Transverse colon (tissue), 4 donors: ENCODE measurements around the gene CD164.

ENCODE experiments used
- POLR2A ChIP-seq: fragments of 450-650 bp; IDR thresholded peaks from one replicate; pipeline ENCODE4 v1.6.1; 2016; ENCODE audit warnings: antibody characterized with exemption, mild to moderate bottlenecking, moderate library complexity
- POLR2AphosphoS5 ChIP-seq, 3 donors: sonication (generic); formaldehyde crosslinking; IDR thresholded peaks; one replicate each; pipeline ENCODE4 v1.6.1; 2016; ENCODE audit warnings: antibody characterized with exemption in 3 of 3
- TF ChIP-seq, protein P1 (sequence below), 5 experiments: fragments of 200-600 bp in 3 of 5; fragments of 450-650 bp in 2 of 5; sonication (generic) in 3 of 5; IDR thresholded peaks; 1 replicate in 2 of 5; 2 replicates in 3 of 5; pipeline ENCODE4 v1.5.1; 2016 to 2017; ENCODE audit warnings: antibody characterized with exemption in 5 of 5, inconsistent platforms in 3 of 5, mild to moderate bottlenecking in 2 of 5, moderate library complexity in 1 of 5

GRCh38 chr6:109429496-109429895 is 47.2 kb upstream of the CD164 start:
- TF ChIP-seq, protein P1, sequence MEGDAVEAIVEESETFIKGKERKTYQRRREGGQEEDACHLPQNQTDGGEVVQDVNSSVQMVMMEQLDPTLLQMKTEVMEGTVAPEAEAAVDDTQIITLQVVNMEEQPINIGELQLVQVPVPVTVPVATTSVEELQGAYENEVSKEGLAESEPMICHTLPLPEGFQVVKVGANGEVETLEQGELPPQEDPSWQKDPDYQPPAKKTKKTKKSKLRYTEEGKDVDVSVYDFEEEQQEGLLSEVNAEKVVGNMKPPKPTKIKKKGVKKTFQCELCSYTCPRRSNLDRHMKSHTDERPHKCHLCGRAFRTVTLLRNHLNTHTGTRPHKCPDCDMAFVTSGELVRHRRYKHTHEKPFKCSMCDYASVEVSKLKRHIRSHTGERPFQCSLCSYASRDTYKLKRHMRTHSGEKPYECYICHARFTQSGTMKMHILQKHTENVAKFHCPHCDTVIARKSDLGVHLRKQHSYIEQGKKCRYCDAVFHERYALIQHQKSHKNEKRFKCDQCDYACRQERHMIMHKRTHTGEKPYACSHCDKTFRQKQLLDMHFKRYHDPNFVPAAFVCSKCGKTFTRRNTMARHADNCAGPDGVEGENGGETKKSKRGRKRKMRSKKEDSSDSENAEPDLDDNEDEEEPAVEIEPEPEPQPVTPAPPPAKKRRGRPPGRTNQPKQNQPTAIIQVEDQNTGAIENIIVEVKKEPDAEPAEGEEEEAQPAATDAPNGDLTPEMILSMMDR (IDR thresholded peaks at IDR 0.05) = no peak
- TF ChIP-seq POLR2AphosphoS5 (IDR thresholded peaks at IDR 0.05) (no peak), POLR2A (no peak)
